NCI-H2227 treated with DMSO at 0.1 percent for 48 hours (cell line): Measurements from ENCODE around the gene TICAM2.

Experiments
- DNase-seq: peaks from one replicate; lab custom pipeline; 2025; lab: John Stamatoyannopoulos, UW

Gene TICAM2

GRCh38 chr5:115568668-115569067 lies 33.6 kb downstream of the TICAM2 start:
- DNase-seq: no peak

GRCh38 chr5:115565233-115565632 lies 37.0 kb downstream of the TICAM2 start:
- DNase-seq: no peak

GRCh38 chr5:115561176-115561575 lies 41.1 kb downstream of the TICAM2 start:
- DNase-seq: no peak

- DNase-seq: no peak
Observed at GRCh38 chr5:115559524-115559923, 42.8 kb downstream of the TICAM2 start.

- DNase-seq: no peak
Observed at GRCh38 chr5:115558388-115558956, 43.8 kb downstream of the TICAM2 start.

- DNase-seq: no peak
Observed at GRCh38 chr5:115557667-115558387, 44.5 kb downstream of the TICAM2 start.

- DNase-seq: no peak
Observed at GRCh38 chr5:115556276-115556675, 46.0 kb downstream of the TICAM2 start.

- DNase-seq: no peak
Observed at GRCh38 chr5:115555084-115555633, 47.1 kb downstream of the TICAM2 start.

GRCh38 chr5:115553082-115553481 lies 49.2 kb downstream of the TICAM2 start:
- DNase-seq: no peak

- DNase-seq: no peak
Observed at GRCh38 chr5:115551415-115551814, 50.9 kb downstream of the TICAM2 start.

GRCh38 chr5:115549154-115549553 lies 53.1 kb downstream of the TICAM2 start:
- no peak for DNase-seq

- DNase-seq: no peak
Observed at GRCh38 chr5:115548683-115549082, 53.6 kb downstream of the TICAM2 start.

- DNase-seq: no peak
Observed at GRCh38 chr5:115545351-115545882, 56.9 kb downstream of the TICAM2 start.

- peak; percentile 93 for DNase-seq
Observed at GRCh38 chr5:115544436-115545350, 57.6 kb downstream of the TICAM2 start, which contains the start of gene FEM1C. TSS of gene FEM1C (minus strand) at chr5:115544775. CDS start at chr5:115543493, 1,282 bp downstream.

GRCh38 chr5:115544043-115544435 lies 58.2 kb downstream of the TICAM2 start:
- DNase-seq: no peak

- peak; percentile 13 for DNase-seq
Observed at GRCh38 chr5:115543365-115544042, 58.8 kb downstream of the TICAM2 start.

- no peak for DNase-seq
Observed at GRCh38 chr5:115542651-115543364, 59.5 kb downstream of the TICAM2 start.

- DNase-seq: no peak
Observed at GRCh38 chr5:115542086-115542485, 60.2 kb downstream of the TICAM2 start.

GRCh38 chr5:115541611-115542010 lies 60.7 kb downstream of the TICAM2 start:
- DNase-seq: no peak

GRCh38 chr5:115535479-115536035 lies 66.7 kb downstream of the TICAM2 start:
- DNase-seq: no peak

GRCh38 chr5:115532517-115532916 lies 69.8 kb downstream of the TICAM2 start:
- no peak for DNase-seq
